Bronchial epithelial cell (primary cell): ENCODE results near the gene NR1I3. TPM values are rescaled to one million over a fixed set of nuclear protein-coding genes. Genes with fewer than 3 reads are reported as not detected.

Experiments
- DNase-seq: peaks from one replicate; pipeline ENCODE4 v3.0.0-alpha.2; 2010; ENCODE audit warnings: low read depth
- FAIRE-seq: peaks from 2 replicates; lab custom pipeline; 2011; peaks lifted over from hg19 to GRCh38; lab: Jason Lieb, UNC
- H3K27me3 ChIP-seq: 2 replicates; pipeline ENCODE4 v1.5.1; 2011; ENCODE audit warnings: low read length; ENCODE audit not compliant: control insufficient read depth, insufficient read depth
- H3K36me3 ChIP-seq: 2 replicates; pipeline ENCODE4 v1.5.1; 2011; ENCODE audit warnings: low read length; ENCODE audit not compliant: control insufficient read depth, insufficient read depth
- H3K4me3 ChIP-seq: 2 replicates; pipeline ENCODE4 v1.5.1; 2011; ENCODE audit warnings: mild to moderate bottlenecking, low read depth, low read length, control low read depth
- CTCF ChIP-seq: IDR thresholded peaks from 2 replicates; pipeline ENCODE4 v1.5.1; 2011; ENCODE audit warnings: mild to moderate bottlenecking, moderate library complexity, low read length, control low read depth, inconsistent platforms; ENCODE audit not compliant: insufficient read depth, severe bottlenecking
- total RNA-seq: library from RNA; depleted of rRNA; stranded (reverse); fragments of >200 nt; gene quantifications from 2 replicates; pipeline ENCODE4 v1.2.1, GENCODE V29; 2014

Gene NR1I3
- total RNA-seq, 1 donor from 2014 or later, result not detected

- Histone ChIP-seq H3K4me3 (no peak overlapping the region), H3K36me3 (no peaks in the 10 kb centered on the region), H3K27me3 (no peaks in the 10 kb centered on the region)
- FAIRE-seq, result no peak
- TF ChIP-seq CTCF, result no peak
- DNase-seq, result no peak
Measured at GRCh38 chr1:161273402-161273801, 35.4 kb upstream of the NR1I3 start.

DNA sequence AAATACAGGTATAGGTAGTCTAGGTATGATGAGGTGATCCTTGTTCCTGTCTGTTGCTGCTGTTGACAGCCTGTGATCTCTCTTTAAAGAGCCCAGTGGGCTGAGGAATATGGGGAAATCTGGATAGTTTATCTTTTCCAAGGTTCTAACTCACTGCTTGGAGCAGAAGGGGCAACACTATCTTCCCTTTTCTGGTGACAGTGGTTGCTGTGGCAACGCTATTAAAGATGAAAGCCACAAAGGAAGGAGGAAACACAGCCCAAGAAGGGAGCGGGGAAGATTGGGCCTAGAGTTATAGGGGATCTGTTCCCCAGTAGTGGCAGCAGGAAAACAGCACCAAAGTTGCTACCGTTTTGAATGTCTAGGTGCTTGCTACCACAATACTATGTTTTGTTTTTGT, 29.3 kb upstream of the NR1I3 start:
- no peak for TF ChIP-seq CTCF
- no peak overlapping the region for H3K4me3 ChIP-seq
- no peaks in the 10 kb centered on the region for H3K27me3 ChIP-seq
- DNase-seq, result no peak
- no peaks in the 10 kb centered on the region for H3K36me3 ChIP-seq
- FAIRE-seq, result no peak

- Histone ChIP-seq H3K36me3 (no peaks in the 10 kb centered on the region), H3K4me3 (no peak overlapping the region), H3K27me3 (no peaks in the 10 kb centered on the region)
- DNase-seq, result no peak
- TF ChIP-seq CTCF, result no peak
- FAIRE-seq, result no peak
Measured at GRCh38 chr1:161266836-161267235, 28.8 kb upstream of the NR1I3 start.

DNA sequence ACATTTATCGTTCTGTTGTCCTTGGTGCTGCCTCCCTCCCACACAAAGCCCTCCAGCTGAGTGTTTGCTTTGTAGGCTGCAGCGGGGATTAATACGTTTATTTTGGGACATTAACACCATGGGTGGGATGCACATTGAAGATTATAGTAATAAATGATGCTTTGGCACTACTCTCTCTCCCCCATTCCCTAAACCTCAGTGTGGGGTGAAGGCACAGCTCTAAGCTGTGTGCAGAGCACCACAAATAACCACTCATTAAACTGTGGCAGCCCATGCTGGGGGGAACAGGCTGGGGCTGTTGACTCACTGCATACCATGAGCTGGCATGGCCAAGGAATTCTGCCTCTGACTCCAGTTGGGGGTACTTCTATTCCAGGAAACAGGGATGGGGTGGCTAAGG, 28.2 kb upstream of the NR1I3 start:
- no peak overlapping the region for H3K4me3 ChIP-seq
- FAIRE-seq, result no peak
- H3K27me3 ChIP-seq, result no peaks in the 10 kb centered on the region
- DNase-seq, result peak; percentile 42
- no peak for TF ChIP-seq CTCF
- H3K36me3 ChIP-seq, result no peaks in the 10 kb centered on the region

DNA sequence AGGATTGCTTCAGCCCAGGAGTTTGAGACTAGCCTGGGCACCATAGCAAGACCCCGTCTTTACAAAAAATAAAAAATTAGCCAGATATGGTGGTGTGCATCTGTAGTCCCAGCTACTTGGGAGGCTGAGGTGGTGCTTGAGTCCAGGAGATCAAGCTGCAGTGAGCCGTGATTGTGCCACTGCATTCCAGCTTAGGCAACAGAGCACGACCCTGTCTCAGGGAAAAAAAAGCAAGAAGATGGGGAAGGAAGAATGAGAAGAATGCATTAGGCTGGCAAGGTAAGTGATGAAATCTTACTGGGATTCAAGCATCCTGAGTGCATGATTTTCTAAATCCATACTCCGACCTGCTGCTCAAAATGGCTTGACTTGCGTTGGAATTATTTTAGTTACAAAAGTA, 27.3 kb upstream of the NR1I3 start:
- FAIRE-seq (no peak), DNase-seq (no peak)
- no peak for TF ChIP-seq CTCF
- H3K27me3 ChIP-seq, result no peaks in the 10 kb centered on the region
- no peaks in the 10 kb centered on the region for H3K36me3 ChIP-seq
- H3K4me3 ChIP-seq, result no peak overlapping the region
